Measurements from ENCODE around the gene QPRT. TPM values are rescaled to one million over a fixed set of nuclear protein-coding genes. Genes with fewer than 3 reads are reported as not detected.
"Not testable (repeated sequence)": the region's sequence is repeated elsewhere in the genome, so short reads cannot be mapped to it uniquely, and the experiment has no call there.

QPRT gene
- total RNA-seq, 4 donors from 2014 or later: 2.2 to 5.5 (median 3.5) TPM

- H3K36me3 ChIP-seq: no peaks in the 10 kb centered on the region
- peaks cover 11% of the 10 kb centered on the region for H3K27me3 ChIP-seq
- 70% methylated on average over 1 of the region's 1 CpG for WGBS
- H3K4me1 ChIP-seq: no peaks in the 10 kb centered on the region
- TF ChIP-seq EP300 (IDR thresholded peaks at IDR 0.05) (no peak), POLR2A (IDR thresholded peaks at IDR 0.05) (no peak), CTCF (IDR thresholded peaks at IDR 0.05) (no peak), POLR2AphosphoS5 (IDR thresholded peaks at IDR 0.05) (no peak)
- H3K27ac ChIP-seq: no peak overlapping the region
- no peak for DNase-seq (ENCODE audit: low spot score in 2 of 2)
- H3K9me3 ChIP-seq: no peaks in the 10 kb centered on the region
- no peak overlapping the region for H3K4me3 ChIP-seq
Measured at GRCh38 chr16:29734786-29735185, 55.8 kb downstream of the QPRT start.

- Histone ChIP-seq H3K9me3 (no peaks in the 10 kb centered on the region), H3K27me3 (peaks cover 11% of the 10 kb centered on the region), H3K4me3 (no peak overlapping the region), H3K27ac (no peak overlapping the region), H3K36me3 (no peaks in the 10 kb centered on the region), H3K4me1 (no peaks in the 10 kb centered on the region)
- TF ChIP-seq POLR2A (IDR thresholded peaks at IDR 0.05) (no peak), CTCF (IDR thresholded peaks at IDR 0.05) (no peak), POLR2AphosphoS5 (IDR thresholded peaks at IDR 0.05) (no peak), EP300 (IDR thresholded peaks at IDR 0.05) (no peak)
- no peak for DNase-seq (ENCODE audit: low spot score in 2 of 2)
- WGBS: 49% methylated on average over 5 of the region's 5 CpGs
Measured at GRCh38 chr16:29736112-29736511, 57.1 kb downstream of the QPRT start.

GRCh38 chr16:29736764-29737163 lies 57.8 kb downstream of the QPRT start:
- WGBS: 73% methylated on average over 6 of the region's 6 CpGs

GRCh38 chr16:29737713-29738112 lies 58.7 kb downstream of the QPRT start:
- Histone ChIP-seq H3K27me3 (peaks cover 11% of the 10 kb centered on the region), H3K9me3 (no peaks in the 10 kb centered on the region), H3K4me3 (no peak overlapping the region), H3K27ac (no peak overlapping the region), H3K36me3 (no peaks in the 10 kb centered on the region), H3K4me1 (no peaks in the 10 kb centered on the region)
- DNase-seq (ENCODE audit: low spot score in 2 of 2): no peak
- 73% methylated on average over 5 of the region's 5 CpGs for WGBS
- no peak for TF ChIP-seq POLR2AphosphoS5 (IDR thresholded peaks at IDR 0.05)
- TF ChIP-seq CTCF (IDR thresholded peaks at IDR 0.05): no peak
- TF ChIP-seq POLR2A (IDR thresholded peaks at IDR 0.05): no peak
- no peak for TF ChIP-seq EP300 (IDR thresholded peaks at IDR 0.05)

More at GRCh38 chr16:29736764-29737163, 57.8 kb downstream of the QPRT start:
- H3K4me3 ChIP-seq: no peak overlapping the region
- no peak overlapping the region for H3K27ac ChIP-seq
- no peaks in the 10 kb centered on the region for H3K9me3 ChIP-seq
- DNase-seq (ENCODE audit: low spot score in 2 of 2): no peak
- H3K4me1 ChIP-seq: no peaks in the 10 kb centered on the region
- H3K36me3 ChIP-seq: no peaks in the 10 kb centered on the region
- H3K27me3 ChIP-seq: peaks cover 11% of the 10 kb centered on the region
- no peak for TF ChIP-seq EP300 (IDR thresholded peaks at IDR 0.05)
- no peak for TF ChIP-seq POLR2A (IDR thresholded peaks at IDR 0.05)
- TF ChIP-seq CTCF (IDR thresholded peaks at IDR 0.05): no peak
- no peak for TF ChIP-seq POLR2AphosphoS5 (IDR thresholded peaks at IDR 0.05)

GRCh38 chr16:29738514-29738913 lies 59.5 kb downstream of the QPRT start:
- Histone ChIP-seq H3K4me1 (no peaks in the 10 kb centered on the region), H3K4me3 (no peak overlapping the region), H3K9me3 (no peaks in the 10 kb centered on the region), H3K27ac (no peak overlapping the region), H3K36me3 (no peaks in the 10 kb centered on the region), H3K27me3 (peaks cover 11% of the 10 kb centered on the region)
- TF ChIP-seq POLR2AphosphoS5 (IDR thresholded peaks at IDR 0.05) (no peak), POLR2A (IDR thresholded peaks at IDR 0.05) (no peak), EP300 (IDR thresholded peaks at IDR 0.05) (no peak), CTCF (IDR thresholded peaks at IDR 0.05) (no peak)
- no peak for DNase-seq (ENCODE audit: low spot score in 2 of 2)
- 44% methylated on average over 2 of the region's 2 CpGs for WGBS

- DNase-seq (ENCODE audit: low spot score in 2 of 2): not testable (repeated sequence)
Measured at GRCh38 chr16:29739927-29740629, 61.1 kb downstream of the QPRT start.

GRCh38 chr16:29740630-29741015 lies 61.6 kb downstream of the QPRT start:
- H3K27ac ChIP-seq; DNase-seq (ENCODE audit: low spot score in 2 of 2); H3K27me3 ChIP-seq: not testable (repeated sequence)

More at GRCh38 chr16:29739927-29740629, 61.1 kb downstream of the QPRT start:
- not testable (repeated sequence) for H3K9me3 ChIP-seq, H3K27me3 ChIP-seq, H3K27ac ChIP-seq, H3K36me3 ChIP-seq, H3K4me1 ChIP-seq, H3K4me3 ChIP-seq
- WGBS: 87% methylated on average over 6 of the region's 6 CpGs

More at GRCh38 chr16:29740630-29741015, 61.6 kb downstream of the QPRT start:
- not testable (repeated sequence) for H3K4me3 ChIP-seq, H3K36me3 ChIP-seq, H3K4me1 ChIP-seq, H3K9me3 ChIP-seq
- WGBS: 62% methylated on average over 11 of the region's 11 CpGs

All from suprapubic skin (tissue), 4 donors.